H9 (cell line): ENCODE measurements around the gene EHD4. TPM values are rescaled to one million over a fixed set of nuclear protein-coding genes. Genes with fewer than 3 reads are reported as not detected.

Experiments
- DNase-seq: peaks from one replicate; pipeline ENCODE4 v3.0.0-alpha.2; 2017
- H2AFZ ChIP-seq: one replicate; pipeline ENCODE4 v1.6.1; 2013; ENCODE audit warnings: mild to moderate bottlenecking, low read length, control low read depth, moderate library complexity
- H2AK5ac ChIP-seq: 2 replicates; pipeline ENCODE4 v1.6.1; 2013; ENCODE audit warnings: low read length, control low read depth, mixed read lengths; ENCODE audit not compliant: insufficient read length
- H2BK120ac ChIP-seq: one replicate; pipeline ENCODE4 v1.6.1; 2013; ENCODE audit warnings: low read depth, mild to moderate bottlenecking, low read length, control low read depth, inconsistent platforms; ENCODE audit not compliant: poor library complexity, severe bottlenecking
- H2BK12ac ChIP-seq: 2 replicates; pipeline ENCODE4 v1.6.1; 2013; ENCODE audit warnings: low read length, control low read depth, mixed read lengths, low read depth; ENCODE audit not compliant: insufficient read length
- H2BK15ac ChIP-seq: 2 replicates; pipeline ENCODE4 v1.6.1; 2013; ENCODE audit warnings: low read depth, low read length, control low read depth
- H2BK20ac ChIP-seq: one replicate; pipeline ENCODE4 v1.6.1; 2013; ENCODE audit warnings: low read depth, mild to moderate bottlenecking, low read length, control low read depth, inconsistent platforms; ENCODE audit not compliant: poor library complexity, severe bottlenecking
- H2BK5ac ChIP-seq: 2 replicates; pipeline ENCODE4 v1.6.1; 2013; ENCODE audit warnings: low read length, control low read depth, mixed read lengths; ENCODE audit not compliant: insufficient read length
- H3K14ac ChIP-seq: 2 replicates; pipeline ENCODE4 v1.6.1; 2013; ENCODE audit warnings: low read length, control low read depth; ENCODE audit not compliant: insufficient read depth
- H3K18ac ChIP-seq: 2 replicates; pipeline ENCODE4 v1.6.1; 2013; ENCODE audit warnings: low read depth, mild to moderate bottlenecking, mixed read lengths, low read length, control low read depth; ENCODE audit not compliant: insufficient read length
- H3K23ac ChIP-seq: 2 replicates; pipeline ENCODE4 v1.6.1; 2013; ENCODE audit warnings: low read length, control low read depth, mixed read lengths, low read depth; ENCODE audit not compliant: insufficient read length
- H3K23me2 ChIP-seq: 2 replicates; pipeline ENCODE4 v1.6.1; 2013; ENCODE audit warnings: low read depth, mild to moderate bottlenecking, mixed read lengths, low read length, control low read depth; ENCODE audit not compliant: insufficient read length, poor library complexity, severe bottlenecking
- H3K27ac ChIP-seq: 2 replicates; pipeline ENCODE4 v1.5.1; 2013; ENCODE audit warnings: low read length, control low read depth, mixed read lengths, low read depth; ENCODE audit not compliant: insufficient read length
- H3K27me3 ChIP-seq: 2 replicates; pipeline ENCODE4 v1.6.1; 2013; ENCODE audit warnings: low read length, control low read depth, inconsistent platforms; ENCODE audit not compliant: insufficient read depth
- H3K4ac ChIP-seq: 2 replicates; pipeline ENCODE4 v1.6.1; 2013; ENCODE audit warnings: low read depth, mild to moderate bottlenecking, control low read depth, inconsistent platforms, low read length, moderate library complexity
- H3K4me1 ChIP-seq: 2 replicates; pipeline ENCODE4 v1.6.1; 2013; ENCODE audit warnings: low read length, control low read depth, inconsistent platforms; ENCODE audit not compliant: insufficient read depth
- H3K4me2 ChIP-seq: 2 replicates; pipeline ENCODE4 v1.6.1; 2013; ENCODE audit warnings: low read length, control low read depth, mixed read lengths; ENCODE audit not compliant: insufficient read length, insufficient read depth
- H3K56ac ChIP-seq: 2 replicates; pipeline ENCODE4 v1.6.1; 2013; ENCODE audit warnings: low read depth, mild to moderate bottlenecking, mixed read lengths, low read length, control low read depth; ENCODE audit not compliant: insufficient read length
- H3K79me1 ChIP-seq: 2 replicates; pipeline ENCODE4 v1.6.1; 2013; ENCODE audit warnings: low read depth, mild to moderate bottlenecking, moderate library complexity, low read length, control low read depth, inconsistent platforms; ENCODE audit not compliant: insufficient read depth, poor library complexity, severe bottlenecking
- H3K79me2 ChIP-seq: 2 replicates; pipeline ENCODE4 v1.6.1; 2013; ENCODE audit warnings: low read length, control low read depth, inconsistent platforms; ENCODE audit not compliant: insufficient read depth
- H3K9ac ChIP-seq: 2 replicates; pipeline ENCODE4 v1.6.1; 2013; ENCODE audit warnings: low read length, control low read depth, mixed read lengths; ENCODE audit not compliant: insufficient read length; ENCODE audit errors: extremely low read depth
- H3K9me3 ChIP-seq: one replicate; pipeline ENCODE4 v1.6.1; 2013; ENCODE audit warnings: low read depth, low read length, inconsistent platforms; ENCODE audit not compliant: control insufficient read depth
- H3T11ph ChIP-seq: one replicate; pipeline ENCODE4 v1.6.1; 2013; ENCODE audit warnings: mild to moderate bottlenecking, low read length, control low read depth, inconsistent platforms
- H4K20me1 ChIP-seq: one replicate; pipeline ENCODE4 v1.6.1; 2013; ENCODE audit not compliant: control insufficient read depth, insufficient read length, insufficient read depth
- H4K5ac ChIP-seq: 2 replicates; pipeline ENCODE4 v1.6.1; 2013; ENCODE audit warnings: low read depth, mild to moderate bottlenecking, mixed read lengths, low read length, control low read depth; ENCODE audit not compliant: insufficient read length
- H4K8ac ChIP-seq: replicated peaks from 2 replicates; pipeline ENCODE4 v1.6.1; 2013; ENCODE audit warnings: low read length, control low read depth, mixed read lengths, low read depth; ENCODE audit not compliant: insufficient read length
- H4K91ac ChIP-seq: 2 replicates; pipeline ENCODE4 v1.6.1; 2013; ENCODE audit warnings: low read depth, mild to moderate bottlenecking, moderate library complexity, mixed read lengths, low read length, control low read depth; ENCODE audit not compliant: insufficient read length
- H3K27ac Mint-ChIP-seq, 3 experiments: 2 replicates in 2 of 3; 3 replicates in 1 of 3; pipeline ENCODE4 v1.8.0; 2020 to 2021; ENCODE audit warnings: mixed read lengths in 3 of 3, mild to moderate bottlenecking in 1 of 3, moderate library complexity in 1 of 3
- H3K27me3 Mint-ChIP-seq: 2 replicates; pipeline ENCODE4 v1.8.0; 2021; ENCODE audit warnings: low read depth, mild to moderate bottlenecking, moderate library complexity, mixed read lengths
- H3K36me3 Mint-ChIP-seq, 3 experiments: 2 replicates in 2 of 3; 3 replicates in 1 of 3; pipeline ENCODE4 v1.8.0; 2020 to 2021; ENCODE audit warnings: low read depth in 3 of 3, mixed read lengths in 3 of 3; ENCODE audit not compliant: insufficient read depth in 1 of 3
- H3K4me1 Mint-ChIP-seq, 2 experiments: 2 replicates each; pipeline ENCODE4 v1.8.0; 2020; ENCODE audit warnings: mixed read lengths in 2 of 2
- H3K4me3 Mint-ChIP-seq, 2 experiments: 2 replicates in 1 of 2; 3 replicates in 1 of 2; pipeline ENCODE4 v1.8.0; 2020 to 2021; ENCODE audit warnings: mild to moderate bottlenecking in 2 of 2, mixed read lengths in 2 of 2, moderate library complexity in 1 of 2
- H3K9me3 Mint-ChIP-seq, 2 experiments: 2 replicates in 1 of 2; 3 replicates in 1 of 2; pipeline ENCODE4 v1.8.0; 2020; ENCODE audit warnings: mild to moderate bottlenecking in 2 of 2, mixed read lengths in 2 of 2, moderate library complexity in 1 of 2
- WGBS: extraction: QIAGEN DNeasy Blood & Tissue Kit; methylation state at CpG from one replicate; pipeline ENCODE4 v1.1.7; 2013; ENCODE audit warnings: missing lambda C conversion rate, low lambda C conversion rate, mixed read lengths; ENCODE audit not compliant: insufficient read length; ENCODE audit errors: extremely low coverage; 5-methylcytosine and 5-hydroxymethylcytosine counted together
- total RNA-seq: library from RNA; stranded (reverse); gene quantifications from 2 replicates; pipeline ENCODE4 v1.2.1, GENCODE V29; 2021
- TF ChIP-seq, protein P1 (sequence below): fragments of 200-600 bp; sonication (generic); conservative IDR thresholded peaks from 3 replicates; pipeline ENCODE4 v1.8.0; 2021; ENCODE audit warnings: antibody characterized with exemption, mild to moderate bottlenecking

EHD4 gene
- total RNA-seq, 1 experiment from 2014 or later: 22.9 TPM

DNA sequence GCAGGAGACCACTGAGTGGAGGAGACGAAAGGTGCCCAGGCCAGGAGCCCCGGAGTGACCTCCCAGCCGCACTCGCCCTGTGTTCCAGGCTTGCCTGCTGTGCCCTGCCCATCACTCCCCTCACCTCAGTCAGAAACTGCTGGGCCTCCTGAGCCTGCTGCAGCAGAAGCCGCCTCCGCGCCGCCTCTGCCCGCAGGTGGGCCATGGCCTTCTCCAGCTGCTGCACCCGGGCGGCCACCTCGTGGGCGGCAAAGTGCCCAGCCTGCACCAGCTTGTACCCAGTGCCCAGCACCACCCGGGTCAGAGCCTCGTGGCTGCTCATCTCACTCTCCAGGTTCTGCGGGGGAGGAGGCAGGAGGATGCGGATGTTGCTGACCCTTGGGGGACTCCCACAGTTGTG is 116.1 kb downstream of the EHD4 start:
- no peak for DNase-seq
- Histone ChIP-seq H4K91ac (no peak overlapping the region), H3K9ac (no peak overlapping the region), H4K20me1 (no peaks in the 10 kb centered on the region), H2BK5ac (no peak overlapping the region), H2BK20ac (no peak overlapping the region), H3T11ph (no peak overlapping the region), H2BK120ac (no peak overlapping the region), H3K79me2 (no peaks in the 10 kb centered on the region), H2AFZ (no peak overlapping the region), H3K79me1 (no peaks in the 10 kb centered on the region), H3K23me2 (no peaks in the 10 kb centered on the region), H4K5ac (no peak overlapping the region), H3K27ac (no peak overlapping the region), H3K14ac (no peak overlapping the region; the same call in 1 of the 2 replicates), H3K4me2 (no peak overlapping the region), H2AK5ac (no peak overlapping the region), H3K9me3 (no peaks in the 10 kb centered on the region), H4K8ac (no peak overlapping the region), H3K56ac (no peak overlapping the region), H3K4ac (no peak overlapping the region), H3K4me1 (no peaks in the 10 kb centered on the region), H2BK12ac (no peak overlapping the region), H3K18ac (no peak overlapping the region), H2BK15ac (no peak overlapping the region), H3K23ac (no peak overlapping the region), H3K27me3 (no peaks in the 10 kb centered on the region)
- peaks cover 8 to 12% of the 10 kb centered on the region in 2 experiments for H3K4me1 Mint-ChIP-seq
- no peaks in the 10 kb centered on the region; a peak in 1 of 7 replicates for H3K36me3 Mint-ChIP-seq
- no peak overlapping the region for H3K4me3 Mint-ChIP-seq
- TF ChIP-seq, protein P1, sequence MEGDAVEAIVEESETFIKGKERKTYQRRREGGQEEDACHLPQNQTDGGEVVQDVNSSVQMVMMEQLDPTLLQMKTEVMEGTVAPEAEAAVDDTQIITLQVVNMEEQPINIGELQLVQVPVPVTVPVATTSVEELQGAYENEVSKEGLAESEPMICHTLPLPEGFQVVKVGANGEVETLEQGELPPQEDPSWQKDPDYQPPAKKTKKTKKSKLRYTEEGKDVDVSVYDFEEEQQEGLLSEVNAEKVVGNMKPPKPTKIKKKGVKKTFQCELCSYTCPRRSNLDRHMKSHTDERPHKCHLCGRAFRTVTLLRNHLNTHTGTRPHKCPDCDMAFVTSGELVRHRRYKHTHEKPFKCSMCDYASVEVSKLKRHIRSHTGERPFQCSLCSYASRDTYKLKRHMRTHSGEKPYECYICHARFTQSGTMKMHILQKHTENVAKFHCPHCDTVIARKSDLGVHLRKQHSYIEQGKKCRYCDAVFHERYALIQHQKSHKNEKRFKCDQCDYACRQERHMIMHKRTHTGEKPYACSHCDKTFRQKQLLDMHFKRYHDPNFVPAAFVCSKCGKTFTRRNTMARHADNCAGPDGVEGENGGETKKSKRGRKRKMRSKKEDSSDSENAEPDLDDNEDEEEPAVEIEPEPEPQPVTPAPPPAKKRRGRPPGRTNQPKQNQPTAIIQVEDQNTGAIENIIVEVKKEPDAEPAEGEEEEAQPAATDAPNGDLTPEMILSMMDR: no peak
- H3K27ac Mint-ChIP-seq: no peak overlapping the region
- H3K9me3 Mint-ChIP-seq: no peaks in the 10 kb centered on the region
- WGBS: no CpG with 5 or more reads among the region's 17 CpGs
- peaks cover under 1% of the 10 kb centered on the region; the same call in 1 of the 2 replicates for H3K27me3 Mint-ChIP-seq
